NCI-H2029 treated with DMSO at 0.1 percent for 48 hours (cell line): ENCODE data around the gene H2BK1.

ENCODE experiments used
- DNase-seq: peaks from one replicate; lab custom pipeline; 2025; lab: John Stamatoyannopoulos, UW

The H2BK1 gene

GRCh38 chr7:151210087-151210854 is at the start of gene H2BK1:
Gene H2BK1, minus strand, starts transcription at chr7:151210488. Its CDS starts 170 bp downstream, at chr7:151210318.
- DNase-seq = no peak

GRCh38 chr7:151257990-151258389 is 47.7 kb upstream of the H2BK1 start:
- DNase-seq = no peak

DNA sequence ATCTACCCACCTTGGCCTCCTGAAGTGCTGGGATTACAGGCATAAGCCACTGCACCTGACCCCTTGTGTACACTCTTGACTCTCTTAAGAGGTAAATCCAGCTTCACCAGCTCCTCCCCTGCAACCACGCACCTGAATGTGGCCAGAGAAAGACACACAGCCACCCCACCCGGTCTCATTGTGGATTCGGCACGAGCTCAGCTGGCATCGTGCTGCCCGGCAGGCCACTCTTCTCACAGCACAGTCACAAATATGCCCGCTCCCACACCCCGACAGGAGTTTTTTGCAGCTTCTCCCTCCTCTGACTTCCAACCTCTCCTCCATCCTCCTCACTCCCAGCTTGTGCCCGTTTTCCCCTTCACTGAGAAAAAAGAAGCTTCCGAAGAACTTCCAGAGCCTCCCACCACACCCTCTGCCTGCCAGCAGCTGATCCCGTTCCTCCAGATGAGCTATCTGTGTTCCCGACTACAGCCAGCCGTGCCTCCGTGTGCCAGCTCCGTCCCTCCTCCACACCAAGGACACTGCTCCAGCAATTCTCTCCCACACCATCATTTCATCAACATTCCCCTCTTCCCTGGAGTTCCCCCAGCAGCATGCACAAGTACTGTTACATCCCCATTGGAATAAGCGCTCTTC is 46.2 kb upstream of the H2BK1 start:
- DNase-seq = no peak

DNA sequence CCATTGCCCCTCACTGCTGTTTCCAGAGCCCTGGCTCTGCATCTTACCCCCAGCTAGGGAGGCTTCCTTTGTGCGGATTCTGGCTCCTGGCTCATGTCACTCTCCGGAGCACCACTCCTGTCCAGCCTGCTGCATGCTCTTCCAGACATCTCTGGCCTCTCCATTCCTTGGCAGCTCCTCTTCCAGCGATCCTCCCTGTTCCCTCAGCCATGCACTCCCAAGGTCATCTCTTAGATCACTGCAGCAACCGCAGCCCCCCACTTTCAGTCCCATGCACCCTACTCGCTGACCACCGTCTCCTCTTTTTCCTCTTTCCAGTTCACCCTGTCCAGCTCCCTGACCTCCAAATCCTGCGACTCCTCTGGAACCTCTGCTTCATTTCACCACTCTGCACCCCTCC is 45.1 kb upstream of the H2BK1 start:
- DNase-seq = no peak

- DNase-seq = no peak
Measured at GRCh38 chr7:151254851-151255250, 44.6 kb upstream of the H2BK1 start.

GRCh38 chr7:151254316-151254715 is 44.0 kb upstream of the H2BK1 start:
- DNase-seq = no peak

GRCh38 chr7:151252961-151253711 is 42.8 kb upstream of the H2BK1 start:
- DNase-seq = no peak

DNA sequence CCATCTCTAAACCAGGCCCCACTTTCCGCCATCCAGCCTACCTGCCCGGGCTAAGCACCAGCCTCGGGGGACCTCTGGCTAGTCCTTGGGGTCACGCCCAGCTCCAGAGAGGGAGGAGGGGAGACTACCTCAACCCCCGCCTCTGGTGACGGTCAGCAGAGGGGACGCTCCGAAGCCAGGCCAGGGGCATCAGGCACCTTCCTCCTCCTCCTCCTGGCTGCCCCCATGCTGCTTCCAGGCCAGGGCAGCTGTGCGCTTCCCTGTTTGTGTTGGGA is 42.2 kb upstream of the H2BK1 start:
- DNase-seq = no peak

GRCh38 chr7:151251689-151252560 is 41.6 kb upstream of the H2BK1 start:
- DNase-seq = no peak

GRCh38 chr7:151251328-151251688 is 41.0 kb upstream of the H2BK1 start:
- no peak for DNase-seq

DNA sequence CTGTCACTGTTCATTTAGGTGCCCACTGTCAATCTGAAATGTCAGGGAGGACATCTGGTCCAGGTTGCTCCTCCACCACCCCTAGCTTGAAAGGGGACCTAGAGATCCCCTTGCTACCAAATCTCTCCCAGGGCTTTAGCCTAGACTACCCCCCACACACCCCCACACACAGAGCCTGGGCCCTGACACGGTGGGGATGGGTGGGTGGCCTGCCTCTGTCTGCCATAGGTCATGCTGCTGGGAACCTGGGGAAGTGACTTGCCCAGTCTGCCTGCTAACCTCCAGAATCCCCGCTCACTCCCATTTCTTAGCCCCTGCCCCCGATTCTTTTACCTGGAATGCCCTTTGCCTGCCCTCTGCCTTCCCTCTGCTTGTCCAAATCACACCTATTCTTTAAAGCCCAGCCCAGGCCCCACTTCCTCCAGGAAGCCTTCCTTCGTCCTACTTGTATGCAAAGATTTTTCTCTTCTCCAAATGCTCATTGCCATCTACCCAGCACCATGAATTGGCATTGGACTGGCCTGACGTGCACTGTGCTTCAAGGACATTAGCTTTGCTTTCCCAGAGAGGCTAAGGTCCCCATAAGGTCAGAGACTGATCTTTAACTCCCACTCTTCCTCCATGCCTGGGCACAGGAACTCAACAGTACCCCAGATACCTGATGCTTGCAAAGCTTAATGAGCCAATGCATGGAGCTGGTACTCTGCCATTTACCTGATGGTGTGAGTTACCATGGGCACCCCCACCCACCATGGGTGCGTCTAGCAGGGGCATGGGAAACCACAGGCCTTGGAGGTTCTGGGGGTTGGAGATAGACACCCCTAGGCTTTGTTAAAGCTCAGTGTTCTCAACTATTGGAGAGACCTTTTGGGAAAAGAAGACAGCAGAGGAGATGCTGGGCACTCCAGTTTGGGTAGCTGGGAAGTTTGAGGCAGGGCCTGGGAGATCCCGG is 40.2 kb upstream of the H2BK1 start:
- DNase-seq = no peak

DNA sequence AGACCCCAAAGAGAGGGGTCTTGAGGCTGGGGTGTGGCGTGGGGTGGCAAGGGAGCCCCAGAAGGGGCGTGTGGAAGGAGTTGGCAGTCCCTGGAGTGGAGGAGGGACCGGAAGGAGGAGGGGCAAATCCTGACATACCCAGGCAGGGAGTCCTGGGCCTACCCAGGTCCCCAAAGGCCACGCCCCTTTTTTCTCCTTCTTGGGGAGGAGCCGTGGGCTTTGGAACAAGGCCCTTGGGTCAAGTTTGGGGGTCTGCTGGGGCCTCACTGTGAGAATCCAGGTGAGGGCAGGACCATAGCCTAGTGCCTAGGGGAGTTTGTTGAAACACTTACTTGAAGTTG is 39.4 kb upstream of the H2BK1 start:
- no peak for DNase-seq

DNA sequence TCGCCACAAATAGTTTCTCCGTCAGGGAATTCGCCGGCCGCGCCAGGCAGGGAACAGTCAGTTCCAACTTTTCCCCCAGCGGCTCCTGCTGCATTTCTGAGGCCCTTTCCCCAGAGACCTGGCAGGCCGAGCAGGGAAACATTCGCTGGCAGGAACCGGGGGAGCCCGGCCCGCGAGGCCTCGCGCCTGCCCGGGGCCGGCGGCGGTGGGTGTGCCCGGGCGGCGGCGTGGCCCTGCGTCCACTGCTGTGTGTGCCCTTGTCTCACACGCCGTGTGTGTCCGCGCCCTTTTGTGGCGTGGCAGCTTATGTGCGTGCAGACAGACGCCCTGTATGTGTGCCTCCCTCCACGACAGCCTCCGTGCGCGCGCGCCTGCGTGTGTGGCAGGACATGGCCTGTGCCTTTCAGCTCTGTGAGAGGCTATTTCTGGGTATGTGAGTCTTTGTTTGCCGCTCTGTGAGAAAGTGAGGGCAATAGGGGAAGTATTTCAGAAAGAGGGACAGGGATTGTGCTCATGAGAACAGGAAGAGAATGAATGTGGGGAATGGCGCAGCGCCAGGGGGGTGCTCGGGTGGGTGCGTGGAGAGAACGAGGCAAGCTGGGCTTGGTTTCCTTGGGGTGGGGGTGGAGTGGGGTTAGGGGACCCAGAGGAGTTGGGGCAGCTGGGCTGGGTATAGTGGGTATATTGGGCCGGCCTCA is 38.9 kb upstream of the H2BK1 start:
- no peak for DNase-seq

DNA sequence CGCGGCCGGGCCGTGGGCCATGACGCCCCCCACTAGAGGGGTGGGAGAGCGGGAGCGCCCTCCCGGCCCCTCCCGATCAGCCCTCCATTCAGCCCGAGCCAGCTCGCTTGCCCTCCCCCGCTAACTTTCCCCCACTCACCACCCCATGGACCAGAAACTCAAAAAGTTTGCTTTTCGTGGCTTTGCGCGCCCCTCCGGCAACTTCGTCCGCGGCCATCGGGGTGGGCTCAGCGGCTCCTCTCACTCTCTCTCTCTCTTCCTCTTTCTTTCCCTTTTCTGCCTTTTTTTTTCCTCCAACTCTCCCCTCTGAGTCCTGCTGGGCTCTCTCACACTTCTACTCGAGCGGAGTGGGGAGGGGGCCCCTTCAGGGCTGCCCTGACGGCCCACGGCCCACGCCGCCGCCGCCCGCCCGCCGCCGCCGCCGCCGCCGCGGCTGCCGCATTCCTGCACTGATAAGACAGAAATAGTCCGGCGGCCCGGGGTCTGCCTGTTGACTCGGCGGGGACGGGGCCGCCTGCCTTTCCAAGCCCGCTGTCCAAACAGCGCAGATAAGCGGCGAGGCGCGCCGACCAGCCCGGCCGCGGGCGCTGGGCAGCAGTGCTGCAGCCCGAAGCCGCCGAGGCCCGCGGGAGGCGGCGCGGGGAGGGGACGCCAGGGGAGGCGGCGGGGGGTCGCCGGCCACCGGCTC is 38.2 kb upstream of the H2BK1 start, which contains the start of gene SMARCD3:
Gene SMARCD3, minus strand, starts transcription at position 349 of the 688 bp plus-strand sequence. Its CDS starts 132 bp downstream, at position 217.
- DNase-seq = no peak

DNA sequence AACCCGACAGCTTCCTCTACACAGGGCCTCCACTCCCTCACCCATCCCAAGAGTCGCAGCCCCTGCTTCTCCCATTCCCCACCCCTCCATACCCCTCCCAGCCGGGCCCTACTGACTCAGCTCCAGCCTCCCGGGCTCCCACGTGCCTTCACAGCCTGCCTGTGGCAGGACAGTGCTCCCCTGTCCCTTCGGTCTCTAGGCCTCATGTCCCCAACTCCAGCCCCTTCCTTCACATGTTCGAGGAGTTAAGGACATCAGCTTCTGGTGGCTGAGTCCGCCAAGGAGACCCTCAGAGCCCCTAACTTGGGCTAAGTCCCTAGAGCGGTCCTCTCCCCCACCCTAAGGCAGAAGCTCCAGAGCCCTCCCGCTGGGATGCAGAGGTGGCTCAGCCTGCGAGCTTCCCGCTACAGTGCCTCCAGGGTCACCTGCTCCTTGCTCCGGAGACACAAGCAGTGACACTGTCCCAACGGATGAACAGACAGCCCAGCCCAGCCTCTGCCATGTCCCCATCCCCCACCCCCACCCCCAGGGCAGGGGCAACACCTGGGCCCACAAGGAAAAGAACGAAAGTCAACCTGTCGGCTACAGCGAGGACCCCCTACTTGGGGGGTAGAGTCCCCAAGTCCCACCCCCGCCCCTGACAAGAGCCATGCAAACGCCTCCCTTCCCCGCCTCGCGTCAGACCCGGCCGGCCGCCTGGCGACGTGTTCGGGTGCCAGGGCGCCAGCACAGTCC is 37.5 kb upstream of the H2BK1 start:
- no peak for DNase-seq

DNA sequence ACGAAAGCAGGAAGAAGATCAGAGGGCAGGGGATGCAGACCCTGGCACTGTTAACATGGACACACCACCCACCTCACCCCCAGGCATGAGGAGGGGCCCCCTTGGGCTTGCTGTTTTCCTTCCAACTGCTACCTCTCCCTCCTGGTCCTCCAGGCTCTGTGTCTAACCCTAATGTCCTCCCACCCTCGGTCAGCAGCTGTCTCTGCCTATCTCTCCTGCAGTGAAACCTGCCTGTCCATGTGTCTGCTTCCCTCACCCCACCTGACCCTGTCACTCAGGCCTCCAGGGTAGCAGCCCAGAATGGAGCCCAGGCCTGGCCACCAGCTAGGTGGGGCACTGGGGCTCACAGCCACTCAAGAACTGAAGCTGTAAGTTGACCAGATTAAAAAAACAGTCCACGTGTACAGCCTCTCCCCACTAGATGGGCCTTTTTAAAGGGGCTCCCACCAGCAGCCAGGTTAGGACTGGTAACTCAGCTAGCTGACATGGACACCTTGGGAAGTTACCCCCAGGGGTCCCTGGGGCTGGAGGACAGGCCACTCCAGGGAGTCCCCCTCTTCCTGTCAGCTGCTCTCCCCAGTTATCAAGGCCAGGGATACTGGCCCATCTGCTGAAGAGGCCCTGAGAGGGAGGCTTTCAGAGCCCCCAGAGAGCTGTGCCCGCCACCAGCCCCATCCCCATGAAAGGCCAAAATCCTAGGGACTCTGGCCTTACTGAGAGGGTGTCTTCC is 36.7 kb upstream of the H2BK1 start:
- no peak for DNase-seq

DNA sequence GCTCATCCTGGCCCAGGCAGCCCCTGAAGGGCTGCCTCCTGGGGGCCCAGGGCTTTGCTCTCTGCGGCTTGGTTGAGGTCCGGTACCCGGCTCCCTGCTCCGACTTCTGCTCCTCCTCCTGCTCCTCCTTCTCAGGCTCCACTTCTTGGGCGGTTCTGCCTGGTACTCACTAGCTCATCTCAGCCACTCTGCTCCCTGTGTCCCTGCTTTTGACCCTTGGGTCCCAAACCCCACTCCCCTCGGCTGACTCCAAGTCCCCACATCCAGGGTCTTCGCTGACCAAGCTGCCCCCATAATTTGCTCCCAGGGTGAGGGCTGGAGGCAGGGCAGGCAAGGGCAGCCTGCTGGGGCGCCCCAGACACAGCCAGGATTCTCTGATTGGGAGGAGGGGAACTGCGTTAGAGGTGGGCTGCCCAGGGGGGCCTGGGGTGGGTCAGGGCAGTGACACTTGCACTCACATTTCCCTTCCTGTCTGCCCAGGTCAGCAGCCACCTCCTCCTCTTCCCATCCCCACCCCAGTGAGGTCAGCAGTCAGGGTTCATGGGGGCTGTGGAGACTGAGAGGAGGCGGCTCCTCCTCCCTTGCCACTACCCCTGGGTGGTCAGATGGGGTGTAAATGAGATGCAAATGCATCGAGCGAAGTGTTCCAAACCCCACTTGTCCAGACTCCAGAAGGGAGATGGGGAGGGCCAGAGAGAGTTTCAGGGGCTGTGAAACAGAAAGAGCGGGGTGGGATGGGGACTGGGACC is 36.0 kb upstream of the H2BK1 start:
- DNase-seq = no peak
